T-helper 2 cell treated with Interferon-gamma antibody and Interleukin-4, amounts not matched to agents 100 ng/mL and 5 ng/mL, for 36 hours (primary cell): ENCODE measurements around the gene CAMK2G. TPM values are rescaled to one million over a fixed set of nuclear protein-coding genes. Genes with fewer than 3 reads are reported as not detected.
"Not testable (repeated sequence)": the region's sequence is repeated elsewhere in the genome, so short reads cannot be mapped to it uniquely, and the experiment has no call there.

Experiments used
- intact Hi-C: fragments of 100-400 bp; cut with micrococcal nuclease; formaldehyde crosslinking; loops from one replicate; pipeline ENCODE4 v1.15.1; 2023
- total RNA-seq: library from RNA; stranded (reverse); gene quantifications from 2 replicates; pipeline ENCODE4 v1.2.3, GENCODE V29; 2022

Gene CAMK2G
- total RNA-seq, 1 donor from 2014 or later: 52.5 TPM

DNA sequence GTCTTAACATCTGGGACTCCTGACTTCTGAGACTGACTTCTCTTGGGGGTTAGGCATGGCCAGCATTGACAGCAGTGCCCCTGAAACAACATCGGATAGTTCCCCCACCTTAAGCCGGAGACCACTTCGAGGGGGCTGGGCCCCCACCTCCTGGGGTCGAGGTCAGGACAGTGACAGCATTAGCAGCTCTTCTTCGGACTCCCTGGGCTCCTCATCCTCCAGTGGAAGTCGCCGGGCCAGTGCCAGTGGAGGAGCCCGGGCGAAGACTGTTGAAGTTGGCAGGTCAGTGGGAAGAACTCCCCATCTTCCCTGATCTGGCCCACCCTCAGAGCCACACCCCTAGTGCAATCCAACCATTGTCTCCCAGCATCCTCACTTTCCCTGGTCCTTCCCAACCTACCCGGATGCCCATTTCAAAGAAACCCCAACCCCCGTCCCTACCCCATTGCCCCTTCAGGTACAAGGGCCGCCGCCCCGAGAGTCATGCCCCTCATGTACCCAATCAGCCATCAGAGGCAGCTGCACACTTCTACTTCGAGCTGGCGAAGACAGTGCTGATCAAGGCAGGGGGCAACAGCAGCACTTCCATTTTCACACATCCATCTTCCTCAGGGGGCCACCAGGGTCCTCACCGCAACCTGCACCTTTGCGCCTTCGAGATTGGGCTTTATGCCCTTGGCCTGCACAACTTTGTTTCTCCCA lies 76.9 kb downstream of the CAMK2G start:
- intact Hi-C loops: no loop called here

DNA sequence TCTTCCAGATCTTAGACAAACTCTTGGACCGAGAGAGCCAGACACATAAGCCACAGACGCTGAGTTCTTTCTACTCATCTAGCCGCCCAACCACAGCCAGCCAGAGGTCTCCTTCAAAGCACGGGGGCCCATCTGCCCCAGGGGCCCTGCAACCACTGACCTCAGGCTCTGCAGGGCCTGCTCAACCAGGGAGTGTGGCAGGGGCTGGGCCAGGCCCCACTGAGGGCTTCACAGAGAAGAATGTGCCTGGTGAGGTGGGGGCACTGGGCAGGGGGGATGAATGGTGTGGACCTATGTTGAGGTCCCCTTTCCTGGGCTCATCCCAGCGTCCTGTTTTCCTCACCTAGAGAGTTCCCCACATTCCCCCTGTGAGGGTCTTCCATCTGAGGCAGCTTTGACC lies 77.6 kb downstream of the CAMK2G start:
- intact Hi-C loops: no loop called here

DNA sequence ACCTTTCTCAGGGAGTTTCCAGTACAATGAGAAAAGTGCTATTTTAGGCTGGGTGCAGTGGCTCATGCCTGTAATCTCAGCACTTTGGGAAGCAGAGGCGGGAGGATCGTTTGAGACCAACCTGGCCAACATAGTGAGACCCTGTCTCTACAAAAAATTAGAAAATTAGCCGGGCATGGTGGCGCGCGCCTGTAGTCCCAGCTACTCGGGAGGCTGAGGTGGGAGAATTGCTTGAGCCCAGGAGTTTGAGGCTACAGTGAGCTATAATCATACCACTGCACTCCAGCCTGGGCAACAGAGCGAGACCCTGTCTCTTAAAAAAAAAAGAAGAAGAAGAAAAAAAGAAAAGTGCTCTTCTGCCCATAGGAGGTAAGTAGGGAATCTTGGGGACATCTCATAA lies 78.3 kb downstream of the CAMK2G start:
- intact Hi-C loops: not testable (repeated sequence)

DNA sequence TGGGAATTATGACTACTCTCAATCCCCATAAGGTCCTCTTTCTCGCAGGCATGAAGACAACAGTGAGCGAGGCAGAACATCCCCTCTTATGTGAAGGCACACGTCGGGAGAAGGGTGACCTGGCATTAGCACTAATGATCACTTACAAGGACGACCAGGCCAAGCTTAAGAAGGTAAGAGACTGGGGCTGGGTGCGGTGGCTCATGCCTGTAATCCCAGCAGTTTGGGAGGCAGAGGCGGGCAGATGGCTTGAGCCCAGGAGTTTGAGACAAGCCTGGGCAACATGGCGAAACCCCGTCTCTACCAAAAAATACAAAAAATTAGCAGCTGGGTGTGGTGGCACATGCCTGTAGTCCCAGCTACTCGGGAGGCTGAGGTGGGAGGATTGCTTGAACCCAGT lies 78.9 kb downstream of the CAMK2G start:
- intact Hi-C loops: not testable (repeated sequence)

DNA sequence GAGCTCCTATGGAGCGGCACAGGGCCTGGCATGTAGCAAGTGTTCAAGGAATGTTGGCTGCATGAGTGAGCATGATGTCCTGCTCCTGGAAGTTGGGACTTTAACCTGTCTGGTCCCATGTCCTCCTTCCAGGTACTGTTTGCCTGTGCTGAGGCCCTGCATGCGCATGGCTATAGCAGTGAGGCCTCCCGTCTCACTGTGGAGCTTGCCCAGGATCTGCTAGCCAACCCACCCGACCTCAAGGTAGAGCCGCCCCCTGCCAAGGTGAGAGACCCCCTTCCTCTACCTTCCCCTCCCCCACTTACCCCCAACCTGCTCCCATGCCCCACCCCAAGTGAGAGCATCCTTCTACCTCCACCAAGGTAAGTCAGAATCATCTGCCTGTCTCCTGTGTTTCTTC lies 80.9 kb downstream of the CAMK2G start:
- intact Hi-C loops: no loop called here

DNA sequence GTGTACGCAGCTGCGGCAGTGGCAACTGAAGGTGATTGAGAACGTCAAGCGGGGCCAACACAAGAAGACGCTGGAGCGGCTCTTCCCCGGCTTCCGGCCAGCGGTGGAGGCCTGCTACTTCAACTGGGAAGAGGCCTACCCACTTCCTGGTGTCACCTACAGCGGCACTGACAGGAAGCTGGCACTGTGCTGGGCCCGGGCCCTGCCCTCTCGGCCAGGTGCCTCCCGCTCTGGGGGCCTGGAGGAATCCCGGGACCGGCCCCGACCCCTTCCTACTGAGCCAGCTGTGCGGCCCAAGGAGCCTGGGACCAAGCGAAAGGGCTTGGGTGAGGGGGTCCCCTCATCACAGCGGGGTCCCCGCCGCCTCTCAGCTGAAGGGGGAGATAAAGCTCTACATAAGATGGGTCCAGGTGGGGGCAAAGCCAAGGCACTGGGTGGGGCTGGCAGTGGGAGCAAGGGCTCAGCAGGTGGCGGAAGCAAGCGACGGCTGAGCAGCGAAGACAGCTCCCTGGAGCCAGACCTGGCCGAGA lies 82.4 kb downstream of the CAMK2G start:
- intact Hi-C loops: no loop called here

DNA sequence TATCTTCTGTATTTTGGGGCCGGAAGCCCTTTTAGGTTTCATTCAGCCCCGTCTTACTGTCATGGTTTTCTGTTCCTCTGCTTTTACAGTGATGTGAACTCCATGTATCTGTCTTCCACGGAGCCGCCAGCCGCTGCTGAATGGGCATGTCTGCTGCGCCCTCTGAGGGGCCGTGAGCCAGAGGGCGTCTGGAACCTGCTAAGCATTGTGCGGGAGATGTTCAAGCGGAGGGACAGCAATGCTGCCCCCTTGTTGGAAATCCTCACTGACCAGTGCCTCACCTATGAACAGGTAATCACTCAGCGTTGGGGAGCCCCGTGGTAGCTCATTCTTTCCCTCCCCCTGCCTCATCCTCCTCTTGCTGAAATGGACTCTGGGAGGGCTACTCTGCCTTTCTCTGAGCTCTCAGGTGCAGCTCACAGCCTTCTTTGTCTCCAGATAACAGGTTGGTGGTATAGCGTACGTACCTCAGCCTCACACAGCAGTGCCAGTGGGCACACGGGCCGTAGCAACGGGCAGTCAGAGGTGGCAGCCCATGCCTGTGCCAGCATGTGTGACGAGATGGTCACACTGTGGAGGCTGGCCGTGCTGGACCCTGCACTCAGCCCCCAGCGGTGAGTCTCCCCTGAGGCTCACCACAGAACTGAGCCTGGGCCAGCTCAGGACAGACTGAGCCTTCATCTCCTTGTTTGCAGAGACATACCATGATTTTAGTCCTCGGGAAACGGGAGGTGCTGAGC lies 83.3 kb downstream of the CAMK2G start:
- intact Hi-C loops: no loop called here

DNA sequence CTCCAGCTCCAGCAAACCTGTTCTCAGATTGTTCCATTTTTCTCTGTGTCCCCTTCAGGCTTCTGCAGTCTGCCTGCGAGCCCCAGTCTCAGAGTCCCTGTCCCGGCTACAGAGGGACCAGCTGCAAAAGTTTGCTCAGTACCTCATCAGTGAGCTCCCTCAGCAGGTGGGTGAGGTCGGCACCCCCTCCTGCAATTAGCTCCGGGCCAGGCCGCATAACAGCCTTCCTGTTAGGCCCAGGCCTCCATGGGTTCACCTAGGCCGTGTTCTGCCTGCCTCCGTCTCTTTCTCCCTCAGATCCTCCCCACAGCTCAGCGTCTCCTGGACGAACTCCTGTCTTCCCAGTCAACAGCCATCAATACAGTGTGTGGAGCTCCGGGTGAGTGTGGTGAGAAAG lies 84.7 kb downstream of the CAMK2G start:
- intact Hi-C loops: no loop called here

DNA sequence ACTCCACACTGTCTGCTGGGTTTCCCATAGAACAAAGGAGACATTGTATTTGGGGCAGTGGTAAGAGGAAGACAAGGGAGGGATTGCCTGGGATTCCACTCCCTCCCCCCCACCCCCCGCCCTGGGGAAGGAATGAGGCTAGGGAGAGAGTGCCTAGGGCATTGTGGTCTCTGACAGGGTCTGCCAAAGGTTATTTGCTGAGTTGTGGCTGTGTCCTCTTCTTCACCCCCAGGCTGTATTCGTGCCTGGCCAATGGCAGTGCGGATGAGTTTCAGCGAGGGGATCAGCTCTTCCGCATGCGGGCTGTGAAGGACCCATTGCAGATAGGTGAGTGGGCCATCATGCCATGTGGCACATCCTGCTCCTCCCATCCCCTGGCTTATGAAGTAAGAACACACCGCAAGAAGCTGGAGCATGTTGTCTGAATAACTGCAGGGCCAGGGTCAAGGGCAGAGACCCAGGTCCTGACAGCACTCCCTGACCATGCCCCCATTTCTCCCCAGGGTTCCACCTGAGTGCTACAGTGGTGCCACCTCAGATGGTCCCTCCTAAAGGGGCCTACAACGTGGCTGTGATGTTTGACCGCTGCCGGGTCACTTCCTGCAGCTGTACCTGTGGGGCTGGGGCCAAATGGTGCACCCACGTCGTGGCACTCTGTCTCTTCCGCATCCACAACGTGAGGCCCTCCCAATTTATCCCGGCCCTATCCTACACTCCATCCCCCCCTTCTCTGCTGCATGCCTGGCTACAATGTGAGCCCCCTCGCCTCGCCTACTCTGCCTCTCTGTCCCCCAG lies 85.3 kb downstream of the CAMK2G start:
- intact Hi-C loops: no loop called here

DNA sequence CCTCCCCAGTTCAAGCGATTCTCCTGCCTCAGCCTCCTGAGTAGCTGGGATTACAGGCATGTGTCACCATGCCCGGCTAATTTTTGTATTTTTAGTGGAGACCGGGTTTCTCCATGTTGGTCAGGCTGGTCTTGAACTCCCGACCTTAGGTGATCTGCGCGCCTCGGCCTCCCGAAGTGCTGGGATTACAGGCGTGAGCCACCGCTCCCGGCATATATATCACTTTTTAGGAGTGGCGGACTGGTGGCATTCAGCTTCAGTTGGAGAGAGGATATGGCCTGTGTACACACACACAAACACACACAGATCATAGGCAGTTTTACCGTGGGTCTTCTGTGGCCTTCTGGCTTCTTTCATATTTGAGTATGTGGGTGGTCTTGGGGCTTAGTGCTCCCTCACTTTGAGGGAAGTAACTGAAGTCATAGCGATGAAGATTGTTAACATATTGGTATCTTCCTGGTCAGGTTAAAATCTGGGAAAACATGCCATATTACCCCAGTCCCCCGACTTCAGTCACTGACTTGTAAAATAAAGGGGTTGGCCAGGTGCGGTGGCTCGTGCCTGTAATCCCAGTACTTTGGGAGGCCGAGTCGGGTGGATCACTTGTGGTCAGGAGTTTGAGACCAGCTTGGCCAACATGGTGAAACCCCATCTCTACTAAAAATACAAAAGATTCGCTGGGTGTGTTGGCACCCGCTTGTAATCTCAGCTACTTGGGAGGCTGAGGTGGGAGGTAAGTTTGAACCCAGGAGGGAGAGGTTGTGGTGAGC lies 87.1 kb downstream of the CAMK2G start:
- intact Hi-C loops: not testable (repeated sequence)

DNA sequence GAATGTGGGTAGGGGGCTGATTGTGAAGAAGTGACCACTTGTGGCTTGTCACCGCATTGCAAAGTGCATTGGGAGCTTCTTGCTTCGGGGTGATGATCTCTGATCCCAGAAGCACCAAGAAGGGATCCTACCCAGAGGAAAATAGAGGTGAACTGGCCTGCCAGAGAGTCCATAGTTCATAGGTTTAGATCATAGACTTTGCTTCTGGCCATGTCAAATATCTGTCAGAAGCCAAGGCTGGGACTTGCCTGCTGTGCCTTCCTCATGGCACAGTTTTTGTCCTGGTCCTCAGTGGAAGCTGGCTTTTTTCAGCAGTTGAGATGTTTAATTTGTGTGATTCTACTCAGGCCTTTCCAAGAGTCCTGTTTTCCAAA lies 87.9 kb downstream of the CAMK2G start:
- intact Hi-C loops: no loop called here

DNA sequence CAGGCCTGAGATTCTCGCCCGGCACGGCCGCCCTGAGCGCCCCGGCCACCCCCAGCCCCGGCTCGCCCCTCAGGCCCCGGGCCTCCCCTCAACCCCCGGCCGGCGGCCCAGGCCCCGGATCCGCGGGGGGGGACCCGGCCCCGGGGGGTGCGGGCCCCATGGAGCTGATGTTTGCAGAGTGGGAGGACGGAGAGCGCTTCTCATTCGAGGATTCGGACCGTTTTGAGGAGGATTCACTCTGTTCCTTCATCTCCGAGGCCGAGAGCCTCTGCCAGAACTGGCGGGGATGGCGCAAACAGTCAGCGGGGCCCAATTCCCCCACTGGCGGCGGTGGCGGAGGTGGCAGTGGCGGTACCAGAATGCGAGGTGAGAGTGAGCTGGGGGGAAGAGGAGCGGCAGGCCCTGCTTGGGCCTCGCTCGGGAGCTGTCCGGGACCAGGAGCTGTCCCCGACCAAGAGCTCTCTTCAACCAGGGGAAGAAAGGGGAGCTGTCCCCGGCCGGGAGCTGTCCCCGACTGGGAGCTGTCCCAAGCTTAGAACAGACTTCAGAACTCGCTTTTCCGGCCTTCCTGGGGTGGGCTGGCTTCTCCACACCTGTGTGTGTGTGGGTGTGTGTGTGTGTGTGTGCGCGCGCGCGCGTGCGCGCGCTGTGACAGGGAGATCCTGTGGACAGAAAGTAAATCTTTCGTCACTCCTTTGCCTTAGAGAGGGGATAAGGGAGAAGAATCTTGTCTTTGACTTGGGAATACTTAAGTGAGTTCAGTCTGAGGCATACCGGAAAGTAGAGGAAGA lies 88.4 kb downstream of the CAMK2G start:
- intact Hi-C loops: loop anchor here (1.0 kb wide), 3 partner anchors 14 to 42 kb away; partner anchors contain the start of genes NDST2 and SEC24C

DNA sequence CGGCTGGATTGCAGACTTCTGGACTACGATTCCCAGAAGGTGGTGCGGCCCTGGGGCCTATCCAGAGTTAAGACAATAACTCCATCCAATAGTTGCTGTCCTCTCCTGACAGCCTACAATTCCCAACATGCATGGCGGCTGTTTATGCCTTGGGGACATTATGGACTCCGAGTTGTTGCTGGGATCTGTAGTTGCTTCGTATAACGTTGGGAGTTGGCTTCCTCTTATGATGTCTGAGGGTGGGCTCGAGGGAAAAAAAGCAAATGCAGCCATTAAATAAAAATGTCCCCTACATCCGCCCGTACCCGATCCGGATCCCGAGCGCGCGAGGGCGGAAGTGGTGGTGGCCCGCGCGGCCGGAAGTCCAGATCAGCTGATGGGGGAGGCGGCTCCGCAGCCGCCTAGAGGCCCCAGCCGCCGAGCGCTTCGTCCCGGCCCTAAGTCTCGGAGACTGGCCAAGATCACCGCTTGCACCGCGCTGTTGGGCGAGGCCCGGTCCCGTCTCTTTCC lies 89.1 kb downstream of the CAMK2G start, which contains the start of gene ZSWIM8:
TSS of gene ZSWIM8 (plus strand) at position 396 of the 510 bp plus-strand sequence. CDS start 273 bp downstream, outside the sequence.
- intact Hi-C loops: loop anchor here (1.0 kb wide), 3 partner anchors 13 to 41 kb away; partner anchors contain the start of genes NDST2 and SEC24C

DNA sequence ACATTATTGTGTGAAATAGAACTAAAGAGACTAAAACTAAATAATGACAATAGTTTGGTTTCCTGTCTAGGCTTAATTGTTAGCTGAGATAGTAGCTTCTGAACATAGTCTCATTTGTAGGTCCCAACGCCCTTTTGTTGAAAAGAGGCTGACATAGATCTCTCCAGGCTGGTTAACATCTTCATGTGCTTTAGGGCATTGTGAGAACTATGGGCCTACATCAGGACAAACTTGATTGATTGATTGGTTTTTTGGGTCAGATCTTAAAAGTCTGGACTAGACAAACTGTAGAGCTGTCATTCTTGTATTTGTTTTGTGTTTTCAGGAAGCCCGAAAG lies 91.6 kb downstream of the CAMK2G start:
- intact Hi-C loops: no loop called here

DNA sequence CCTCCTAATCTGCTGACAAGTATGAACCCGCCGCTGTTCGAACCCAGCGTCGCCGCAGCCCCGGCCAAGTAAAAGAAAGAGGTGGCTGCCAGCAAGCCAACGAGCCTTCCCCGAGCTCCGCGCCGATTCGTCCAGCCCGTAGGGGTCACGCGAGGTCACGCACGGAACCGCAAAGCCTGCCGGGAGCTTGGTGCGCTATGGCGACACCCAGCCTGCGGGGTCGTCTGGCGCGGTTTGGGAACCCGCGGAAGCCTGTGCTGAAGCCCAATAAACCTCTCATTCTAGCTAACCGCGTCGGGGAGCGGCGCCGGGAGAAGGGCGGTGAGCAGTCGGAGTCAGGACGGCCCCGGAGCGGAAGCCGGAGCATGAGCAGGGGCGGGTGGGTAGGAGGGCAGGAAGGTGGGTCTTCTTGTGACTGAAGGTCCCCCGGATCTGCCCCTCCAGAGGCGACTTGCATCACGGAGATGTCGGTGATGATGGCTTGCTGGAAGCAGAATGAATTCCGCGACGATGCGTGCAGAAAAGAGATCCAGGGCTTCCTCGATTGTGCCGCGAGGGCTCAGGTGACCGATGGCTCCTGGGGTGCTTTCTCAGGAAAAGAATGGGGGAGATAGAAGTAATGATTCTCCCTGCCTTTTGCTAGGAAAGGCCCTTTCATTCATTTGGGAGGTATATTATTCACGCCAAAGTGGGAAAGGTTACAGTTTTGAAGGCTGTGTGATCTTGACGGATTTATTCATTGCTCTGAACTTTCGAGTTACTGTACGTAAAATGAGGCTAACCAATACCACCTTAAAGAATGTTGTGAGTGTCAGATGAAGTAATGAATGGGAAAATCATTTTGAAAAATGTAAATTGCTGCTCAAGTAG lies 92.2 kb downstream of the CAMK2G start, which contains the start of gene CHCHD1:
TSS of gene CHCHD1 (plus strand) at position 170 of the 870 bp plus-strand sequence. CDS start at position 198, 28 bp downstream.
- intact Hi-C loops: loop anchor here (1.0 kb wide), 1 partner anchor 10 kb away; a partner anchor contains a TSS

DNA sequence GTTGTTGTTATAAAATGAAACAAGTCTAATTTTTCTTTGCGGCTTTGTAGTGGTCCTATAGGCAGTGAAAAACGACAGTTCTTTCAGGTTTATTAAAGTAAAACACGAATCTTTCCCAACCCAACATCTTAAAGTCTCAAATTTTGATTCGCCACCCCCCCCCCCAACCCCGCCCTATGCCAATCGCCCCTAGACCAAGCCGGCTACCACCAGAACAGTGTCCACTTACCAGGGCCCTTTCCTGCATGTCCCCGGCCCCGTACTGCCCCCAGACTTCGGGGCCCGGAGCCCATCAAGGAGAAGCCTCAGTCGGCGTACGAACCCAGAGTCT lies 92.8 kb downstream of the CAMK2G start:
- intact Hi-C loops: loop anchor here (1.0 kb wide), 1 partner anchor 9 kb away; a partner anchor contains a TSS

DNA sequence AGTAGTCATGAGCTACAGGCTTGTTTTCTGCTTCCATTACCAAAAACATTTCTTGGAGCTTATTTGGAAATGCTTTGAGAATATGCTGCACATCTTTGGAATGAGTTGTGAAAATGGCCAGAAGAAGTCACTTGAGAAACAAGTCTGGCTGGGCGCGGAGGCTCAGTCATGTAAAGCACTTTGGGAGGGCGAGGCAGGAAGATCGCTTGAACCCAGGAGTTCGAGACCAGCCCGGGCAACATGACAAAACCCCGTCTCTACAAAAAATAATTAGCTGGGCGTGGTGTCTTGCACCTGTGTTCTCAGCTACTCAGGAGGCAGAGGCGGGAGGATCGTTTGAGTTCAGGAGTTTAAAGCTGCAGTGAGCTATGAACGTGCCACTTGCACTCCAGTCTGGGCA lies 93.4 kb downstream of the CAMK2G start:
- intact Hi-C loops: loop anchor here (1.0 kb wide), 1 partner anchor 9 kb away; a partner anchor contains a TSS

DNA sequence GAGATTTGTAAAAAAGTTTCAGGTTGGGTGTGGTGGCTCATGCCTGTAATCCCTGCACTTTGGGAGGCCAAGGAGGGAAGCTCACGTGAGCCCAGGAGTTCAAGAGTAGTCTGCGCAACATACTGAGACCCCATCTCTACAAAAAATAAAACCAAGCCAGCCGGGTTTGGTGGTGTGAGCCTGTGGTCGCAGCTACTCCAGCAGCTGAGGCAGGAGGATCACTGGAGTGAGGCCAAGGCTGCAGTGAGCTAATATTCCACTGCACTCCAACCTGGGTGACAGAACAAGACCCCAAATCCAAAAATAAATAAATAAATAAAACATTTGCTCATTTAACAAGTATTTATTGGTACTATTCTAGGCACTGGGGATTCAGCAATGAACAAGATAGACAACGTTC lies 94.1 kb downstream of the CAMK2G start:
- intact Hi-C loops: no loop called here
